Activated CD4-positive, CD25-positive, alpha-beta regulatory T cell treated with anti-CD3 and anti-CD28 coated beads, Interleukin-2, amount 50 U/mL, for 24 hours (primary cell): ENCODE measurements around the gene MAP7D1.
"Not testable (repeated sequence)": the region's sequence is repeated elsewhere in the genome, so short reads cannot be mapped to it uniquely, and the experiment has no call there.

Experiments used
- ATAC-seq, 2 donors: fragments of 150-1000 bp; cut with Tn5 transposase; one replicate each; pipeline ENCODE4 v1.10.0; 2021; ENCODE audit warnings: mild to moderate bottlenecking in 1 of 2, moderate library complexity in 1 of 2

MAP7D1 gene

GRCh38 chr1:36204347-36204909 lies 48.5 kb downstream of the MAP7D1 start:
- no peak for ATAC-seq

- peak in 1 of 2 donors; percentile 30 for ATAC-seq
These were observed 50.4 kb downstream of the MAP7D1 start for GRCh38 chr1:36206323-36206858.

GRCh38 chr1:36207339-36207738 lies 51.4 kb downstream of the MAP7D1 start:
- no peak for ATAC-seq

GRCh38 chr1:36208978-36209703 lies 53.2 kb downstream of the MAP7D1 start:
- ATAC-seq = no peak

- no peak for ATAC-seq
These were observed 55.3 kb downstream of the MAP7D1 start for GRCh38 chr1:36211307-36211706.

GRCh38 chr1:36211841-36212240 lies 55.9 kb downstream of the MAP7D1 start:
- no peak for ATAC-seq

GRCh38 chr1:36212782-36213181 lies 56.8 kb downstream of the MAP7D1 start:
- no peak for ATAC-seq

GRCh38 chr1:36217670-36218069 lies 61.7 kb downstream of the MAP7D1 start:
- no peak for ATAC-seq

- not testable (repeated sequence) for ATAC-seq
These were observed 65.9 kb downstream of the MAP7D1 start for GRCh38 chr1:36221901-36222300.

- ATAC-seq = no peak
These were observed 66.8 kb downstream of the MAP7D1 start for GRCh38 chr1:36222481-36223380.

GRCh38 chr1:36223381-36223995 lies 67.5 kb downstream of the MAP7D1 start:
- ATAC-seq = peak; percentile 15 to 21

GRCh38 chr1:36223996-36224536 lies 68.1 kb downstream of the MAP7D1 start, which contains the start of gene THRAP3:
THRAP3 (plus strand) TSS chr1:36224443; CDS start chr1:36282564, 58,121 bp downstream.
- peak; percentile 95 to 96 for ATAC-seq

- peak; percentile 61 to 66 for ATAC-seq
These were observed 68.8 kb downstream of the MAP7D1 start for GRCh38 chr1:36224537-36225282.

GRCh38 chr1:36225283-36225899 lies 69.4 kb downstream of the MAP7D1 start:
- ATAC-seq = no peak

- not testable (repeated sequence) for ATAC-seq
These were observed 74.3 kb downstream of the MAP7D1 start for GRCh38 chr1:36230279-36230678.
